HT1080 (cell line): ENCODE measurements around the gene FFAR1. TPM values are rescaled to one million over a fixed set of nuclear protein-coding genes. Genes with fewer than 3 reads are reported as not detected.
A peak's percentile ranks its signal among the peaks of the same experiment; 100 is the strongest.
"Not testable (repeated sequence)": the region's sequence is repeated elsewhere in the genome, so short reads cannot be mapped to it uniquely, and the experiment has no call there.

Experiments used
- DNase-seq: peaks from one replicate; pipeline ENCODE4 v3.0.0-alpha.2; 2015; ENCODE audit warnings: low read depth
- total RNA-seq: library from RNA; depleted of rRNA; stranded (reverse); fragments of >200 nt; shearing (Covaris generic); gene quantifications from 2 replicates; pipeline ENCODE4 v1.2.3, GENCODE V29; 2014

The FFAR1 gene
- total RNA-seq, 1 experiment from 2014 or later = 0.06 TPM

- DNase-seq = no peak
Measured at GRCh38 chr19:35341565-35342225, 6.0 kb upstream of the FFAR1 start.

GRCh38 chr19:35342430-35342829 lies 5.3 kb upstream of the FFAR1 start:
- no peak for DNase-seq

DNA sequence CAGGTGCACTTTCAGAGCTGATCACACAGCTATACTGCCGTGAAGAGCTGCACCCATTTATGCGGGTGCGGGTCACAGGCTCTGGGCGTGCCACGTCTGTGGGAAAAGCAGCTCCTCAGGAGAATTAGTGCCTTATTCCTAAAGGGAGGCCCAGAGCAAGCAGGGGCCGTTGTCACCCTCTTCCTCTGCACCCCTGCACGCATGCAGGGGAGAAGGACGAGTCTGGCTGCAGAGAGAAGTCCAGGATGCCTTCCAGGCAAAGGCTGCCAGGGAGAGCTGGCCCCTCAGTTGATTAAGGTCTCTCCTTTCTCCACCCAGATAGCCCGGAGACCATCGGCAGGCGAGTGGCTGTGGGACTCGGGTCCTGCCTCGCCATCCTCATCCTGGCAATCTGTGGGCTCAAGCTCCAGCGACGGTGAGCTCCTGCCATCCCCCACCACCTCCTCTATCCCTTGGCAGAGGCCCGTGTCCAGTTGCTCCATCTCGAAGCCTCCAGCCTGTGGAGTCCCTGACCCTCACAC lies 3.1 kb upstream of the FFAR1 start:
- DNase-seq = no peak

DNA sequence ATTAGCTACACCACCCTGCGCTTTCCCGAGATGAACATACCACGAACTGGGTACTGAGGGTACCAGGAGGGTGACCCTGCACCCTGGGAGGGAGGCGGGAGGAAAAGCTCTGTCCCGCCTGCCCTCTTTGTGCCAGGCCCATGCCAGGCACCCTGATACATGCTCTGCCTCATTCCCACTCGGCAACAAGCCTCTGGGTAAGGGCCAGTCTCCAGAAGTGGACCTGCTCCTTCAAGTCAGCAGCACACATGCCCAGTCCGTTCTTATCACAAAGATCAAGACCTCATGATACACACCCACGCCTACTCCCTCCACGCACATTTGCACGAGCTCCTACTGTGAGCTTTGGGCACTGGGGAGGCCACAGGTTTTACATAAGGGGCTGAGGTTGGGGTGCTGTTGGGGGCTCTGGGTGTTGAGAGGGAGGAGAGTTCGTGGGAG lies 2.0 kb upstream of the FFAR1 start:
- no peak for DNase-seq

DNA sequence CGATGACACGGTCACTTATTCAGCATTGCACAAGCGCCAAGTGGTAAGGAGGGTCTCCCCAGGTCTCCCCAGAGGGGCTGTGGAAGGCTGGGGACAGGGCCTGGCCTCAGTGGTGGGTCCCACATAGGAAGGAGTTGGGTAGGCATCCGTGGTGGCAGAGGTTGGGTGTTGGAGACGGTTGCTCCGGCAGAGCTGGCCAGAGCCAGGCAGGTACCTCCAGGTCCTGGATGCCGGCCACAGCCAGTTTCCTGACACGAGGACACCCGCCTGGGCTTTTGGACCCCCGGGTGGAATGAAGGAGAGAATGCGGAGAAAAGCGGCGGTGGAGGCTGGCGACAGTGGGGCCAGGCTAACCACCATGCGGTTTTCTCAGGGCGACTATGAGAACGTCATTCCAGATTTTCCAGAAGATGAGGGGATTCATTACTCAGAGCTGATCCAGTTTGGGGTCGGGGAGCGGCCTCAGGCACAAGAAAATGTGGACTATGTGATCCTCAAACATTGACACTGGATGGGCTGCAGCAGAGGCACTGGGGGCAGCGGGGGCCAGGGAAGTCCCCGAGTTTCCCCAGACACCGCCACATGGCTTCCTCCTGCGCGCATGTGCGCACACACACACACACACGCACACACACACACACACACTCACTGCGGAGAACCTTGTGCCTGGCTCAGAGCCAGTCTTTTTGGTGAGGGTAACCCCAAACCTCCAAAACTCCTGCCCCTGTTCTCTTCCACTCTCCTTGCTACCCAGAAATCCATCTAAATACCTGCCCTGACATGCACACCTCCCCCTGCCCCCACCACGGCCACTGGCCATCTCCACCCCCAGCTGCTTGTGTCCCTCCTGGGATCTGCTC lies 1.3 kb upstream of the FFAR1 start:
- no peak for DNase-seq

GRCh38 chr19:35347930-35348298 lies 212 bp downstream of the FFAR1 start:
- no peak for DNase-seq

- no peak for DNase-seq
Measured at GRCh38 chr19:35348911-35349611, 1.4 kb downstream of the FFAR1 start.

DNA sequence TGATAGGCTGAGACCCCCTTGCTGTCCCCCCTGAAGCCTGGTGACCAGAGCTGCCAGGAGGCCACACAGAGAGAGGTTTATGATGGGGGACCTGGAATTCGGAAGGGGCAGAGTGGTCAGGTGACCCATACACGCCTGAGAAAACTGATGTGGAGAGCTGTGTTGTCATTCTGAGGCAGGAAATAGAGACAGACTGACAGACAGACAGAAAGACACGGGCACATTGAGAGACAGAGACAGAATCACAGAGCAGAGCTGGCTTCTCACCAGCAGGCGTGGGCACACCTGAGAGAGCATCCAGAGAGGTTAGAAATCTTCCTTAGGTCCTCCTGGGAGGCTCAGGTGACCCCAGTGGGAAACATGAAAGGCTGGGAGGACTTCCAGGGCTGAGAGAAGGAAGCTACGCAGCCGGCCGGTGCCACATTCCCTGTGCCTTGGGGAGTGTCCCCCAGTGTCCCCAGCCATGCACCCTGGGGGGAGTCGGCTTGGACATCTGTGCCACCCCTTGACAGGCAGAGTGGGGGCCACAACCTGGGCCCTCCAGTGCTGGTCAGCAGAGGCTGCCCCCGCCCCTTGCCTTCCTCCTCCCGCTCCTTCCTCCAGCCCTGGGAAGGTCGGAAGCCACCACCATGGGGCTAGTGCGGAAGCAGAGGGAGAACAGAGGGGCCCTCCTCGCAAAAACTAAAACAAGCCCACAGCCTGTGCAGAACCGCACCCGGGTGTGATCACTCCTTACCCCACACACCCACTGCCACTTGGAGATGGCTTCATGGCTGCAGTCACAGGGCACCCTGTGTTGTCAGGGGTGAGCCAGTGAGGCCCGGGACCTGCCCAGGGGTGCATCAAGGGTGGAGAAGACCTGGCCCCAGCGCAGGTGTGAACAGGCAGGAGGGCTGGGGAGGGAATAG lies 2.2 kb downstream of the FFAR1 start:
- no peak for DNase-seq

DNA sequence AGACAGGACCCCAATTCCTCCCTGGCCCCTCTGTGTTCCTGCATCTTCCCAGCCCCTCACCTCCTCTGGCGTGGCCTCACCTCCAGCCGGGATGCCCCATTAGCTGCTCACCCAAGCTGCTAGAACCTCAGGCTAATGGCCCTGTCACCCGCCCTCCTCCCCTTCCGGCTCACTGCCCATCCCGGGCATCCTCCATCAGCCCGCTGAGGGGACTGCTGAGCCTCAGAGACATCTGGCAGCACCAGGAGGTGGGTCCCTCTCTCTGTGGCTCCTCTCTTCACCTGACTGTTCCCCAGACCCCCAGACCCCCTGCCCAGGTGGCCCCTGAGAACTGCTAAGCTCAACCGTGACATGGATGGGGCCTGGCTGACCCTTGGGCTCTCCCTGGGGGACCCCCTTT lies 2.9 kb downstream of the FFAR1 start:
- DNase-seq = no peak

- DNase-seq = no peak
Measured at GRCh38 chr19:35351411-35352176, 3.9 kb downstream of the FFAR1 start.

- DNase-seq = no peak
Measured at GRCh38 chr19:35352177-35352447, 4.4 kb downstream of the FFAR1 start.

- peak; percentile 87 for DNase-seq
Measured at GRCh38 chr19:35352448-35353304, 5.0 kb downstream of the FFAR1 start.

DNA sequence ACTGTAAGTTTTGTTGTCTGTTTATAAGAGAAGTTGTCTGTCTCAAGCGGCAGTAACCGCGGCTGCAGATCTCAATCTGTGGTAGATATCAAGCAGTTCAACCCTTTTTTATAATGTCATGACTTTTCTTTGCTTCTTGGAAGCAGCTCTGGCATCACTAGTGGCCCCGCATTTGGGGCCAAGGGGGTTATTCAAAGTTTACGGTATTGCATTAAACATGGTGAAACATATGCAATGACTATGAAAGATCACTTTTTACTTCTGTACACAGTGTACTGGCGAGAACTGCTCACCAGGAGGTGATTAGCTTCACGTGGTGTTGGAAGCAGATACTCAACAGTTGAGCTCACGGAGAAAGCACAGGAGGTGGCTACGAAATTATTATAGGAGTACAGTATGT lies 5.9 kb downstream of the FFAR1 start:
- no peak for DNase-seq

GRCh38 chr19:35354898-35355297 lies 7.2 kb downstream of the FFAR1 start:
- DNase-seq = no peak

GRCh38 chr19:35355791-35356460 lies 8.2 kb downstream of the FFAR1 start:
- DNase-seq = no peak

DNA sequence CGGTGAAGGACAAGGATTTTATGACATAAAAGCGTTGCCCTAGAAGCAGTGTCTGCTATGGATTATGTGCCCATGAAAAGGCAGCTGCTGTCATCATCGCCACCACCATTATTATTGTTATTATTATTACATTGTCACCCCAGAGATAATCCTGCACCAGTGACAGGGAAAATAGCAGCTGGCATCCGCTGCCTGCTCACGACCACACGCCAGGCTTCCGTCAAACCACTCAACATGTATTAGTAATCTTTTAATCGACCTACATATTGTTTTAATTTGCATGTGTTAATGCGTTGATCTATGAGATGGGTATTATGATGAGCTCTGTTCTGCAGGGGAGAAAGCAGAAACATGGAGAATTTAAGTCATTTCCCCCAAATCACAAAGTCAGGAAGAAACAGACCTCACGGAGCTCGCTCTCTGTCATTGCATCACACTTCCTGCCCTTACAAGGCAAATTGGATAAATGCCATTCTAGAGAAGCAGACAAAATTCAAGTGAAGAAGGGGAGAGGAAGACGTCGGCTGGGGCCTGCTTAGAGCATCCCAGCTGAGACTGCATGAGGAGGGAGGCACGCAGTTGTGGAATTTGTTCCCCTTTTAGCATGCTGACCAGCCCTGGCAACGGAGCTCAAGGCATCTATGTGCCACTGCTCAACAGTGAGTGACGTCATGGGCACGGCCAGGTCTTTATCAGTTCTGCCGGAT lies 10.3 kb downstream of the FFAR1 start, which contains the start of gene FFAR3:
TSS of gene FFAR3 (plus strand) at position 594 of the 707 bp plus-strand sequence. CDS start 431 bp downstream, outside the sequence.
- DNase-seq = peak; percentile 43

- not testable (repeated sequence) for DNase-seq
Measured at GRCh38 chr19:35358834-35359233, 11.1 kb downstream of the FFAR1 start.

DNA sequence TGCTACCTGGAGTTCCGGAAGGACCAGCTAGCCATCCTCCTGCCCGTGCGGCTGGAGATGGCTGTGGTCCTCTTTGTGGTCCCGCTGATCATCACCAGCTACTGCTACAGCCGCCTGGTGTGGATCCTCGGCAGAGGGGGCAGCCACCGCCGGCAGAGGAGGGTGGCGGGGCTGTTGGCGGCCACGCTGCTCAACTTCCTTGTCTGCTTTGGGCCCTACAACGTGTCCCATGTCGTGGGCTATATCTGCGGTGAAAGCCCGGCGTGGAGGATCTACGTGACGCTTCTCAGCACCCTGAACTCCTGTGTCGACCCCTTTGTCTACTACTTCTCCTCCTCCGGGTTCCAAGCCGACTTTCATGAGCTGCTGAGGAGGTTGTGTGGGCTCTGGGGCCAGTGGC lies 11.7 kb downstream of the FFAR1 start:
- not testable (repeated sequence) for DNase-seq
